Placental epithelial cell (primary cell): ENCODE data around the gene FUS. TPM values are rescaled to one million over a fixed set of nuclear protein-coding genes. Genes with fewer than 3 reads are reported as not detected.

Experiments used
- small RNA-seq: library from RNA; depleted of rRNA; stranded (forward); fragments of <200 nt; gene quantifications from one replicate; pipeline ENCODE3, GENCODE V24; 2012
- total RNA-seq: library from RNA; depleted of rRNA; stranded (reverse); fragments of >200 nt; gene quantifications from 2 replicates; pipeline ENCODE4 v1.2.3, GENCODE V29; 2012

Gene FUS
- 48.7 and 60.4 TPM in 2 replicates for total RNA-seq

GRCh38 chr16:31179747-31180459 is at the start of gene FUS:
Gene FUS (plus strand): TSS chr16:31180139. CDS start chr16:31180215, 76 bp downstream.

GRCh38 chr16:31135535-31136286 is 44.2 kb upstream of the FUS start, which contains the start of gene PRSS8:
Gene PRSS8 (minus strand): TSS chr16:31135727. CDS start chr16:31135498, 229 bp downstream.

GRCh38 chr16:31149894-31150890 is 29.7 kb upstream of the FUS start, which contains the start of gene PRSS36:
Gene PRSS36 (minus strand): TSS chr16:31150066. CDS start chr16:31150035, 31 bp downstream.

GRCh38 chr16:31202414-31203375 is 22.8 kb downstream of the FUS start, which contains the start of gene PYCARD:
Gene PYCARD (minus strand): TSS chr16:31202760. CDS start chr16:31202690, 70 bp downstream.

GRCh38 chr16:31213877-31214707 is 34.2 kb downstream of the FUS start, which contains the start of gene TRIM72:
Gene TRIM72 (plus strand): TSS chr16:31214119. CDS start chr16:31214739, 620 bp downstream.

GRCh38 chr16:31216422-31217135 is 36.6 kb downstream of the FUS start, which contains the start of gene PYDC1:
Gene PYDC1 (minus strand): TSS chr16:31217135. CDS start chr16:31217028, 107 bp downstream.

Small RNA genes lying within 50 kb of the gene (small RNA-seq; reads per million reads assigned to genes)
- not detected for gene AC009088.4
- not detected for gene NDUFA3P6

Other genes with a start within 250 kb of the FUS start
- gene ORAI3, start 231.1 kb upstream of the FUS start, total RNA-seq = 49.3 and 69.9 TPM in 2 replicates
- gene SETD1A, start 222.4 kb upstream of the FUS start, total RNA-seq = 4.7 and 5.0 TPM in 2 replicates
- 13.7 and 16.5 TPM in 2 replicates for gene HSD3B7, start 194.9 kb upstream of the FUS start, total RNA-seq
- 1.5 and 2.0 TPM in 2 replicates for gene STX1B, start 169.5 kb upstream of the FUS start, total RNA-seq
- gene STX4, start 146.6 kb upstream of the FUS start, total RNA-seq = 26.8 and 35.3 TPM in 2 replicates
- gene ZNF668, start 105.9 kb upstream of the FUS start, total RNA-seq = 21.2 and 37.3 TPM in 2 replicates
- 20.3 and 26.3 TPM in 2 replicates for gene ZNF646, start 105.7 kb upstream of the FUS start, total RNA-seq
- gene PRSS53, start 91.2 kb upstream of the FUS start, total RNA-seq = 3.1 and 3.8 TPM in 2 replicates
- gene VKORC1, start 85.3 kb upstream of the FUS start, total RNA-seq = 60.9 and 83.2 TPM in 2 replicates
- 40.8 and 43.4 TPM in 2 replicates for gene BCKDK, start 71.8 kb upstream of the FUS start, total RNA-seq
- gene KAT8, start 62.5 kb upstream of the FUS start, total RNA-seq = 28.3 and 31.0 TPM in 2 replicates
- 66.0 and 67.9 TPM in 2 replicates for gene PRSS8, start 44.4 kb upstream of the FUS start, total RNA-seq
- gene PRSS36, start 30.1 kb upstream of the FUS start, total RNA-seq = 2.5 and 4.3 TPM in 2 replicates
- 51.5 and 95.4 TPM in 2 replicates for gene PYCARD, start 22.6 kb downstream of the FUS start, total RNA-seq
- gene TRIM72, start 34.0 kb downstream of the FUS start, total RNA-seq = not detected in 2 replicates
- gene PYDC1, start 37.0 kb downstream of the FUS start, total RNA-seq = not detected in 2 replicates
- gene ITGAM, start 79.8 kb downstream of the FUS start, total RNA-seq = under 0.01 TPM in 1 of 2 replicates, not detected in the other
- gene ITGAX, start 175.0 kb downstream of the FUS start, total RNA-seq = not detected in 2 replicates
- gene ITGAD, start 213.2 kb downstream of the FUS start, total RNA-seq = not detected in 2 replicates
- not detected in 2 replicates for gene COX6A2, start 248.2 kb downstream of the FUS start, total RNA-seq